HS-27A (cell line): ENCODE data around the gene HBG1.
"Not testable (repeated sequence)": the region's sequence is repeated elsewhere in the genome, so short reads cannot be mapped to it uniquely, and the experiment has no call there.

Source experiments
- DNase-seq: peaks from one replicate; pipeline ENCODE4 v3.0.0-alpha.2; 2012; ENCODE audit warnings: low read depth, missing footprints

Gene HBG1

DNA sequence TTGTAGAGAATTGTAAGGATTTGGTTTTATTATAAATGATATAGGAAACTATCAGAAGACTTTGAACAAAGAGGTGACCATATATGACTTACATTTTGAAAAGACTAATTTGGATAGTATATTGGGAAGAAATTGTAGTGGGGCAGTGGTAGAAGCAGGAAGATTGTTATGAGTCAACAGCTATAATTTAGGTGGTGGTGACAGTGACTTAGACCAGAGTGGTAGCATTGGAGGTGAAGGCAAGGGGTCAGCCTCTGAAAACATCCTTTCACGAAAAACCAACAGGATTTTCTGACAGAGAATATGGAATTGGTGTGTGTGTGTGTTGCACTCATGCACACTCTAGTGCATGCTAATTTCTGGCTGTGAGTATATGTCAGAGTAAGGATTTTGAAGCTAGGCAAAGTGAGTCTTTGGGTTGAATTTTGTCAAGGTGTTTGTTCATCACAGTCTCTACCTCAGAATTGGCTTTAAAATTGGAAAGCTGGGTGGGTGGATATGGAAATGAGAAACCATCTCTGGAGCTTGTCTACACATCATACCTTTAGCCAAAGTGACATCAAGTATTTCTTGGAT, 28.2 kb upstream of the HBG1 start:
- no peak for DNase-seq

DNA sequence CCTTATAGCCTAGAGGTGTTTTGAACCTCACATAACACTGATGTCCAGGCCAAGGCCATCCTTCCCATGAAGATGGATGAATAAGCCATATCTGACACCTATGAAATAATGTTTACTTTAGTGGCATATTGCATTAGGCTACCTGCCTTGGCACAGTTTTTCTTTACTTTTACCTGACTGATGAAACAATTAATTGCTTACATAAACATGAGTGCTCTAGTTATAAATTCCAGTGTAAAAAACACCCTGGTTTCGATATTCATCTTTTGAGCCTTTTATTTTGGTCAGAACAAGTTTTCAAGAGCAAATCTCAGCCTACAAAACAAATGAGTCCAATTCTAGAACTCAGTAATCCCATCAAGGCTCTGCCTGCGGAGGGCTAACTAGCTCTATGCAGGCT, 27.0 kb upstream of the HBG1 start:
- DNase-seq: no peak

GRCh38 chr11:5275369-5276110, 25.9 kb upstream of the HBG1 start:
- no peak for DNase-seq

GRCh38 chr11:5274395-5274794, 24.7 kb upstream of the HBG1 start:
- no peak for DNase-seq

DNA sequence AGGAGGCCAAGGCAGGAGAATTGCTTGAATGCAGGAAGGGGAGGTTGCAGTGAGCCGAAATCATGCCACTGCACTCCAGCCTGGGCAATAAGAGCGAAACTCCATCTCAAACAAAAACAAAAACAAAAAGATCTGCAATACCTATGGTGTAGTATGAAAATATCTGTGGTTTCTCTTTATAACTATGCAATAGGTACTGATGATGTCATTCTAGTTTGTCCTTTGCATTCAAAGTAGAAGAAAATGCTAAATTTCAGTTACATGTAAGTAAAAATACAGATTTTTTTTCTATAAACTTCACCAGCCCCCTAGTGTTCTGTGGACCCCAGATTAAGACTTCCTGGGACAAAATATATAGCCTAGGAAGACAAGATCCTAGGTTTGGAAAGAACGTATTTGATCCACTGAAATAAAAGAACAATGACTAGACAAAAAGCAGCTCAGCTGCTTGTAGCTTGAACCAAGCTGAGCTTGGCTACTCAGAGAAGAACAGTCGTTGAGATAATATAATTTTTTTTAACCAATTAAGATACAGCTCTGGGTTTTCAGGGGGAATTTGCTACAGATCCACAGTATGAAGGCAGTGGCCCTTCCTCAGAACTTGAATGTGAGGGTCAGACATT, 22.8 kb upstream of the HBG1 start:
- DNase-seq: no peak

DNA sequence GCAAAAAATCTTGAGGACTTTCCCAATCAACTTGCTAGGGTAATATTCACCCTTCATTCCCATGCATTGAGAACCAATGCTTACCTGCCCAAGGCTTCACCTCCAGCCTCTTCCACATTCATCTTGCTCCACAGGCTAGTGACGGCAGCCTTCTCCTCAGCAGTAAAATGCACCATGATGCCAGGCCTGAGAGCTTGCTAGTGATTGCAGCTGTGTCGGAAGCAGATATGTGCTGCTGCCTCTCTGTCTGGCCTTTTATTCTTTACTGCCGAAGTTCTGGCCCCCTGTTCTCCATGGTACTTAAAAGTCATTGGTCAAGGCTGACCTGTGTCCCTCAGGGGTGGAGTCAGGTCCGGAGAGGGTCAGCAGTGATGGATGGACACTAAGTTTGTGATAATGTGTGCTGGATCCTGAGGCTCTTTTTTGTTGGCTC, 20.1 kb upstream of the HBG1 start, which contains the start of gene HBE1:
HBE1 (minus strand) TSS at position 231 of the 433 bp plus-strand sequence; CDS start at position 176, 55 bp downstream.
- no peak for DNase-seq

DNA sequence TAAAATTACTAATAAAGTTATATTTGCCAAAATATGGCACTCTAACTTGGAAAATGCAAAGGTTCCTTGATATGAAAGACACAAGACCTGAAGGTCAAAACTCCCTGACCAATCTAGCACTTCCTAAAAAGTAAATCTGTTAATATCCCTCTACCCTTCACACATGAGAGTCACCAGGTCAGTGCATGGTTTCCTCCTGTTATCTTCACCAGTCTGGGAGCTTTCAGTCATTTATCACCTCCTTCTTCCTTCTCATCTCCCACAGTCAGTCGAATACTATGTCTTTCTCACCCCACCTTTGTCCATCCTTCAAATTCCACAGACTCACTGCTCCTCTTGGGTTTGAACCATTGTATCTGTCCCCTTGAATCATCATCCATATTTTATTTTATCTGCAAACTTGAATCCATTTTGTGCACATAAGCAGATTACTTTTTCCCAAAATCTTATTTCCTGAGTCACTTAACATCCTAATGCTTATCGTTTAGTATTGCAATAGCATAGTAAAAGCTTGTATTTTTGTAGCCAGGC, 17.4 kb upstream of the HBG1 start:
- no peak for DNase-seq

DNA sequence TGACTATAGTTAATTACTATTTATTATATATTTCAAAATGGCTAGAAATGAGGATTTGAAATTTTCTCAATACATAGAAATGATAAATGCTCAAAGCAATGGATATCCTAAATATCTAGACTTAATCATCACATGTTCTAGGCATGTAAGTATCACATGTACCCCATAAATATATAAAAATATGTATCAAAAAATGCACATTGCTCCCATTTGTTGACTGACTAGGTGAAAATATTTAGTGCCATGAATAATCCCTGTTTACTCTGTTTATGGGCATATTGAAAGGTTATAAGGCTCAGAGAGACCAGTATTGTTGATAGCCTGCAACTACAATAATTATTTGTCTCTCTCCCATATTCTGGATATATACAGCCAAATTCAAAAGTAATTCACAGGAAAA, 17.0 kb upstream of the HBG1 start:
- DNase-seq: no peak

- DNase-seq: no peak
Observed at GRCh38 chr11:5265832-5266231, 16.2 kb upstream of the HBG1 start.

DNA sequence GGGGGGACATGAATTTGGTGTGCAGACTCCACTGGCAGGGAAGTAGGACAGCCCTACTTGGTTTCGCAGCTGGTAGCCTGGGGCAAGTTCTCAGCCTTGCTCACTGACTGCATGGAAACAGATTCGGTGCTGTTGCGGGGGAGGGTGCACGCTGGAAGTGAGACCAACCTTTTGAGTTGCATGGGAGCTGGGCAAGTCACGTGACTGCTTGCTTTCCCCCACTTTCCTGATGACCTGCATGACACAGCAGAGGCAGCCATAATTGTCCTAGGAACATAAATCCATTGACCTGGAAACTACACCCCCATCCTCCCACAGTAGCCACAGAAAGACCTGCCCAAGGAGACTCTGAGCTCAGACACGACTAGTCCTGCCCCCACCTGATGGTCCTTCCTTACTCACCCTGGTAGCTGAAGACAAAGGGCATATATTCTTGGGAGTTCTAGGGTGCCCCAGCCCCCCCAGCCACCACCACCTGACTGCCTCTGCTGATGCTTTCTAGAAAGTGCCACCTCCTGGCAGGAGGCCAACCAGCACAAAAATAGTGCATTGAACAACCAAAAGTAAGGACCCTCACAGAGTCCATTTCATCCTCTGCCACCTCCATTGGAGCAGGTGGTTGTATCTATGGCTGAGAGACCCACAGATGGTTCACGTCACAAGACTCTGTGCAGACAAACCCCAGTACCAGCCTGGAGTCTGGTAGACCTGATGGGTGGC, 9.0 kb upstream of the HBG1 start:
- no peak for DNase-seq

GRCh38 chr11:5257296-5257695, 7.6 kb upstream of the HBG1 start:
- DNase-seq: no peak

DNA sequence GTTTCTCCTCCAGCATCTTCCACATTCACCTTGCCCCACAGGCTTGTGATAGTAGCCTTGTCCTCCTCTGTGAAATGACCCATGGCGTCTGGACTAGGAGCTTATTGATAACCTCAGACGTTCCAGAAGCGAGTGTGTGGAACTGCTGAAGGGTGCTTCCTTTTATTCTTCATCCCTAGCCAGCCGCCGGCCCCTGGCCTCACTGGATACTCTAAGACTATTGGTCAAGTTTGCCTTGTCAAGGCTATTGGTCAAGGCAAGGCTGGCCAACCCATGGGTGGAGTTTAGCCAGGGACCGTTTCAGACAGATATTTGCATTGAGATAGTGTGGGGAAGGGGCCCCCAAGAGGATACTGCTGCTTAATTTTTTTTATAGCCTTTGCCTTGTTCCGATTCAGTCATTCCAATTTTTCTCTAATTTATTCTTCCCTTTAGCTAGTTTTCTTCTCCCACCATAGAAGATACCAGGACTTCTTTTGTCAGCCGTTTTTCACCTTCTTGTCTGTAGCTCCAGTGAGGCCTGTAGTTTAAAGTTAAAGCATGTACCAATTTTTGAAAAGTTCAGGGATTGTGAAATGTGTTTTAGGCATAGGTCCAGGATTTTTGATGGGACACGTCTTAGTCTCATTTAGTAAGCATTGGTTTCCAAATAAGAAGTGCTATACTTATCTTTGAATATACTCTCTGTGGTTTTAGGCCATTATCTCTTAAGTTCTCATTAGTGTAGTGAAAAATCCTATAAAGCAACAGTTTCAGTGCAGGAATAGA, 5.2 kb upstream of the HBG1 start, which contains the start of gene HBG2:
HBG2 (minus strand) TSS at position 136 of the 768 bp plus-strand sequence; CDS start at position 83, 53 bp downstream.
- DNase-seq: not testable (repeated sequence)

- DNase-seq: not testable (repeated sequence)
Observed at GRCh38 chr11:5254023-5254422, 4.4 kb upstream of the HBG1 start.

- not testable (repeated sequence) for DNase-seq
Observed at GRCh38 chr11:5253440-5253839, 3.8 kb upstream of the HBG1 start.

GRCh38 chr11:5252919-5253265, 3.2 kb upstream of the HBG1 start:
- DNase-seq: no peak

- no peak for DNase-seq
Observed at GRCh38 chr11:5252192-5252918, 2.7 kb upstream of the HBG1 start.

- no peak for DNase-seq
Observed at GRCh38 chr11:5251746-5252145, 2.1 kb upstream of the HBG1 start.

DNA sequence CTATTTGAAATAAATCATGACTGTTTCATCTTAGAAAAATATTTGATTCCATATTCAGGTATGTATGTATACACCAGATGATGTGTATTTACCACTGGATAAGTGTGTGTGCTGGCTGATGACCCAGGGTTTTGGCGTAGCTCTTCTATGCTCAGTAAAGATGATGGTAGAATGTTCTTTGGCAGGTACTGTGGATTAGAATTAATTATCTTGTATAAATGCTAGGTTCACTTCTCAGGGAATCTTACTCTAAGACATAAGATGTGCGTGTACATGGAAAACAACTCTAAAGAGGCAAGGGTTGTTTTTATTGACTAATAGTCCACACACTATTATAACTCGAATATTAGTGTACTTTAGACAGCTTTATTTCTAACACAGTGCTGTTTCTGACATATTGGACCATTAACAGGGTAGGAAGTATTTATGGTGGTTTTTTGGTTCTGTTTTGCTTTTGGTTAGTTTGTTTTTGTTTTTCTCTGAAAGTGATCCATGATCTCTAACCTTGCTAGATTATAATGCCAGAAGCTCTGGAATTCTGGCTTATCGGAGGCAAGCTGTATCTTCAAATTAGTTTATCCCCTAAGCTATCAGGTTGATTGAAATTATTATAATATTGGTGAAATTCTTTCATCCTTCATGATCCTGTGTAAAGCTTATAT, 1.0 kb upstream of the HBG1 start:
- no peak for DNase-seq

DNA sequence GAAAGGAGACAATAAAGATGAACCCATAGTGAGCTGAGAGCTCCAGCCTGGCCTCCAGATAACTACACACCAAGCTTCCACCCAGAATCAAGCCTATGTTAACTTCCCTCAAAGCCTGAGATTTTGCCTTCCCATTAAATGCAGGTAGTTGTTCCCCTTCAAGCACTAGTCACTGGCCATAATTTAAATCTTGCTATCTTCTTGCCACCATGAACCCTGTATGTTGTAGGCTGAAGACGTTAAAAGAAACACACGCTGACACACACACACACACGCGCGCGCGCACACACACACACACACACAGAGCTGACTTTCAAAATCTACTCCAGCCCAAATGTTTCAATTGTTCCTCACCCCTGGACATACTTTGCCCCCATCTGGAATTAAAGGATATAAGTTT, 1.2 kb downstream of the HBG1 start:
- DNase-seq: not testable (repeated sequence)

DNA sequence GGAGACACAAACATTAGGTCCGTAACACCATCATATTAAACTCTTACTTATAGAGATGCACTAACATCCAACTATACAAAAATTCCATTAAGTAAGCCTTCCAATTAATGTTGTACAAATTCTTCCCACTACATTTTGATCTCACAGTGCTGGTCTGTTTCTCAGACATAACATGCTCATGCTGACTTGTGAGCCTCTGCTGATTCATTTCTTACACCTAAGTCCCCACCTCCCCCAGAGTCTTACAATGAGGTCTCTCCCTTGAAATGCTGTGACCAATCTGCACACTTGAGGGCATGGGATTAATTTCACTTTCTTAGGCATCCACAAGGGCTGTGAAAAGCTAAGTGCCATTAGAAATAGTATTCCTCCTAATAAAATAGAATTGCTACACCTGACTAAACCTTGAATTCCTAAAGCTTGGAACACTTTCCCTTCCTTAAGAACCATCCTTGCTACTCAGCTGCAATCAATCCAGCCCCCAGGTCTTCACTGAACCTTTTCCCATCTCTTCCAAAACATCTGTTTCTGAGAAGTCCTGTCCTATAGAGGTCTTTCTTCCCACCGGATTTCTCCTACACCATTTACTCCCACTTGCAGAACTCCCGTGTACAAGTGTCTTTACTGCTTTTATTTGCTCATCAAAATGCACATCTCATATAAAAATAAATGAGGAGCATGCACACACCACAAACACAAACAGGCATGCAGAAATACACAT, 2.0 kb downstream of the HBG1 start:
- no peak for DNase-seq
